H1 (cell line): Measurements from ENCODE around the gene P2RX7. TPM values are rescaled to one million over a fixed set of nuclear protein-coding genes. Genes with fewer than 3 reads are reported as not detected.

ENCODE experiments used
- CTCF ChIA-PET: fragments of 300-600 bp; sonication (Branson Sonifier 250); formaldehyde crosslinking; loops from one replicate; lab custom pipeline; 2021; ENCODE audit not compliant: partially characterized antibody; lab: Charles Lee
- POLR2A ChIA-PET: fragments of 300-600 bp; sonication (Branson Sonifier 250); formaldehyde crosslinking; loops from one replicate; lab custom pipeline; 2021; ENCODE audit warnings: inconsistent platforms; ENCODE audit not compliant: partially characterized antibody; lab: Charles Lee
- DNase-seq, 2 experiments: peaks; one replicate each; pipeline versions ENCODE4 v3.0.0 to v3.0.0-alpha.2; 2010 to 2022; ENCODE audit warnings: low spot score in 2 of 2, low read depth in 1 of 2, mixed read lengths in 1 of 2
- FAIRE-seq: peaks from 2 replicates; lab custom pipeline; 2011; peaks lifted over from hg19 to GRCh38; lab: Jason Lieb, UNC
- H2AFZ ChIP-seq: 2 replicates; pipeline ENCODE4 v1.8.1; 2012; ENCODE audit warnings: low read length, inconsistent platforms
- H2AK5ac ChIP-seq: 2 replicates; pipeline ENCODE4 v1.6.1; 2013; ENCODE audit warnings: low read depth, low read length
- H2BK120ac ChIP-seq: replicated peaks from 2 replicates; pipeline ENCODE3; 2013; ENCODE audit warnings: low read depth, low read length, inconsistent platforms
- H2BK12ac ChIP-seq: 2 replicates; pipeline ENCODE4 v1.6.1; 2013; ENCODE audit warnings: low read depth, low read length
- H2BK15ac ChIP-seq: 2 replicates; pipeline ENCODE4 v1.6.1; 2013; ENCODE audit warnings: low read length
- H2BK20ac ChIP-seq: 2 replicates; pipeline ENCODE4 v1.6.1; 2013; ENCODE audit warnings: low read length
- H2BK5ac ChIP-seq: 2 replicates; pipeline ENCODE4 v1.6.1; 2013; ENCODE audit warnings: low read depth, low read length
- H3K14ac ChIP-seq: 2 replicates; pipeline ENCODE4 v1.6.1; 2013; ENCODE audit warnings: inconsistent platforms; ENCODE audit not compliant: insufficient read length
- H3K18ac ChIP-seq: 2 replicates; pipeline ENCODE4 v1.6.1; 2013; ENCODE audit warnings: low read length; ENCODE audit errors: extremely low read depth
- H3K23ac ChIP-seq: 2 replicates; pipeline ENCODE4 v1.6.1; 2013; ENCODE audit warnings: inconsistent platforms; ENCODE audit not compliant: insufficient read length
- H3K23me2 ChIP-seq: 2 replicates; pipeline ENCODE4 v1.6.1; 2013; ENCODE audit warnings: low read depth, low read length
- H3K27ac ChIP-seq: 2 replicates; pipeline ENCODE4 v1.6.1; 2011; ENCODE audit warnings: low read depth, low read length, inconsistent platforms
- H3K27me3 ChIP-seq, 4 experiments: replicated peaks in 1 of 4; 1 replicate in 1 of 4; 2 replicates in 3 of 4; pipeline versions ENCODE4 v1.6.1 to v1.8.1; 2011 to 2013; ENCODE audit warnings: low read length in 3 of 4, mild to moderate bottlenecking in 3 of 4, inconsistent platforms in 2 of 4, mixed read lengths in 2 of 4, moderate library complexity in 1 of 4; ENCODE audit not compliant: control insufficient read depth in 3 of 4, insufficient read depth in 3 of 4; ENCODE audit errors: extremely low read depth in 1 of 4
- H3K36me3 ChIP-seq, 4 experiments: 2 replicates each; pipeline versions ENCODE4 v1.6.1 to v1.8.1; 2011 to 2013; ENCODE audit warnings: mild to moderate bottlenecking in 4 of 4, low read length in 3 of 4, moderate library complexity in 2 of 4, control low read depth in 1 of 4, inconsistent platforms in 1 of 4; ENCODE audit not compliant: insufficient read depth in 4 of 4, control insufficient read depth in 2 of 4
- H3K4ac ChIP-seq: replicated peaks from 2 replicates; pipeline ENCODE3; 2013; ENCODE audit warnings: low read length, low read depth, mixed read lengths, inconsistent platforms; ENCODE audit not compliant: insufficient read length
- H3K4me1 ChIP-seq, 4 experiments: replicated peaks in 1 of 4; 1 replicate in 1 of 4; 2 replicates in 3 of 4; pipeline versions ENCODE4 v1.6.1 to v1.8.1; 2011 to 2013; ENCODE audit warnings: low read length in 3 of 4, inconsistent platforms in 2 of 4, mixed read lengths in 1 of 4; ENCODE audit not compliant: insufficient read depth in 4 of 4, control insufficient read depth in 3 of 4
- H3K4me2 ChIP-seq, 2 experiments: 2 replicates each; pipeline versions ENCODE4 v1.6.1 to v1.8.1; 2011 to 2013; ENCODE audit warnings: low read depth in 2 of 2, low read length in 2 of 2, control low read depth in 1 of 2, inconsistent platforms in 1 of 2, mild to moderate bottlenecking in 1 of 2; ENCODE audit not compliant: insufficient read depth in 1 of 2
- H3K4me3 ChIP-seq, 4 experiments: fragments of 200-600, 300-600 bp in 1 of 4; sonication (generic), shearing (Covaris generic), sonication (Bioruptor Twin) in 1 of 4; 2 replicates each; pipeline versions ENCODE4 v1.5.1 to v1.8.1; 2011 to 2016; ENCODE audit warnings: low read length in 4 of 4, low read depth in 3 of 4, control low read depth in 2 of 4, inconsistent platforms in 2 of 4, mild to moderate bottlenecking in 2 of 4, mixed read lengths in 1 of 4, moderate library complexity in 1 of 4; ENCODE audit not compliant: insufficient read depth in 2 of 4; ENCODE audit errors: extremely low read depth in 1 of 4
- H3K56ac ChIP-seq: replicated peaks from 2 replicates; pipeline ENCODE3; 2013; ENCODE audit warnings: low read depth, mild to moderate bottlenecking, mixed read lengths, low read length, inconsistent platforms; ENCODE audit not compliant: insufficient read length
- H3K79me1 ChIP-seq: 2 replicates; pipeline ENCODE4 v1.6.1; 2013; ENCODE audit warnings: low read depth, low read length, control low read depth
- H3K79me2 ChIP-seq, 2 experiments: 2 replicates each; pipeline versions ENCODE4 v1.6.1 to v1.8.1; 2012 to 2013; ENCODE audit warnings: low read length in 2 of 2, mild to moderate bottlenecking in 2 of 2, inconsistent platforms in 1 of 2; ENCODE audit not compliant: insufficient read depth in 2 of 2, control insufficient read depth in 1 of 2
- H3K9ac ChIP-seq, 4 experiments: replicated peaks in 1 of 4; 1 replicate in 1 of 4; 2 replicates in 3 of 4; pipeline versions ENCODE4 v1.6.1 to v1.8.1; 2011 to 2013; ENCODE audit warnings: low read depth in 3 of 4, low read length in 3 of 4, control low read depth in 2 of 4, mild to moderate bottlenecking in 2 of 4, moderate library complexity in 2 of 4, inconsistent platforms in 1 of 4; ENCODE audit errors: extremely low read depth in 1 of 4
- H3K9me3 ChIP-seq, 2 experiments: 2 replicates each; pipeline versions ENCODE4 v1.6.1 to v1.8.1; 2012 to 2013; ENCODE audit warnings: mild to moderate bottlenecking in 2 of 2, moderate library complexity in 2 of 2, control low read depth in 1 of 2, inconsistent platforms in 1 of 2, low read depth in 1 of 2, low read length in 1 of 2, mixed read lengths in 1 of 2; ENCODE audit not compliant: insufficient read depth in 2 of 2
- H4K20me1 ChIP-seq, 2 experiments: replicated peaks in 1 of 2; 2 replicates each; pipeline versions ENCODE3 to v1.8.1; 2011 to 2013; ENCODE audit warnings: inconsistent platforms in 2 of 2, low read length in 2 of 2, mild to moderate bottlenecking in 1 of 2; ENCODE audit not compliant: insufficient read depth in 2 of 2, control insufficient read depth in 1 of 2
- H4K5ac ChIP-seq: 2 replicates; pipeline ENCODE4 v1.6.1; 2013; ENCODE audit warnings: low read length, low read depth, mixed read lengths, inconsistent platforms; ENCODE audit not compliant: insufficient read length
- H4K8ac ChIP-seq: 2 replicates; pipeline ENCODE4 v1.8.0; 2013; ENCODE audit warnings: mild to moderate bottlenecking, moderate library complexity, low read length, inconsistent platforms; ENCODE audit not compliant: insufficient read depth; ENCODE audit errors: extremely low read depth
- H4K91ac ChIP-seq: replicated peaks from 2 replicates; pipeline ENCODE3; 2013; ENCODE audit warnings: low read length, mixed read lengths, inconsistent platforms; ENCODE audit not compliant: insufficient read length
- CBX5 ChIP-seq: fragments of 300-800, 300-1000 bp; sonication (generic); IDR thresholded peaks from 2 replicates; pipeline ENCODE4 v1.7.1; 2016; ENCODE audit warnings: antibody characterized with exemption, low read length, low read depth
- CREB1 ChIP-seq: IDR thresholded peaks from 2 replicates; pipeline ENCODE4 v1.6.1; 2012; ENCODE audit warnings: inconsistent platforms
- CTBP2 ChIP-seq: IDR thresholded peaks from 2 replicates; pipeline ENCODE4 v1.7.0; 2011; ENCODE audit warnings: borderline replicate concordance, mild to moderate bottlenecking, moderate library complexity, mixed read lengths, low read length; ENCODE audit not compliant: insufficient read depth, insufficient read length
- NANOG ChIP-seq: IDR thresholded peaks from 2 replicates; pipeline ENCODE4 v1.6.1; 2011; ENCODE audit warnings: low read length, low read depth, mild to moderate bottlenecking, inconsistent platforms; ENCODE audit not compliant: insufficient read depth, poor library complexity, severe bottlenecking
- NRF1 ChIP-seq: IDR thresholded peaks from 2 replicates; pipeline ENCODE4 v1.6.1; 2011; ENCODE audit warnings: mild to moderate bottlenecking, low read depth, low read length, improper control_type of control experiment
- POLR2A ChIP-seq, 2 experiments: IDR thresholded peaks; 1 replicate in 1 of 2; 2 replicates in 1 of 2; pipeline ENCODE4 v1.6.1; 2011; ENCODE audit warnings: low read depth in 2 of 2, low read length in 2 of 2, mild to moderate bottlenecking in 2 of 2; ENCODE audit errors: control extremely low read depth in 1 of 2
- POLR2AphosphoS5 ChIP-seq: IDR thresholded peaks from 2 replicates; pipeline ENCODE4 v1.6.1; 2011; ENCODE audit warnings: low read depth, low read length
- RFX5 ChIP-seq: IDR thresholded peaks from 2 replicates; pipeline ENCODE4 v1.6.1; 2011; ENCODE audit warnings: low read depth, low read length, improper control_type of control experiment, borderline replicate concordance
- SP4 ChIP-seq: IDR thresholded peaks from 2 replicates; pipeline ENCODE4 v1.6.1; 2012; ENCODE audit warnings: low read length, inconsistent platforms
- TAF7 ChIP-seq: optimal IDR thresholded peaks from 2 replicates; pipeline ENCODE3; 2011; ENCODE audit warnings: low read depth, mild to moderate bottlenecking, inconsistent platforms, low read length, moderate library complexity, borderline replicate concordance
- TCF12 ChIP-seq: IDR thresholded peaks from 2 replicates; pipeline ENCODE4 v1.6.1; 2011; ENCODE audit warnings: low read depth, mild to moderate bottlenecking, low read length
- WGBS, 2 experiments: shearing (Covaris generic) in 1 of 2; methylation state at CpG; one replicate each; pipeline versions ENCODE4 v1.1.6 to v1.1.7; 2013 to 2015; ENCODE audit warnings: low lambda C conversion rate in 2 of 2, mixed read lengths in 2 of 2, inconsistent platforms in 1 of 2, low coverage in 1 of 2, missing lambda C conversion rate in 1 of 2; ENCODE audit not compliant: insufficient replicate concordance in 2 of 2, insufficient coverage in 1 of 2, insufficient read length in 1 of 2; ENCODE audit errors: extremely low coverage in 1 of 2, missing lambda C conversion rate in 1 of 2; 5-methylcytosine and 5-hydroxymethylcytosine counted together
- polyA plus RNA-seq, 7 experiments: library from polyadenylated mRNA; depleted of rRNA in 3 of 7; stranded (reverse) in 5 of 7; unstranded in 2 of 7; fragments of >200 nt in 5 of 7; fragments of 200-250 nt in 2 of 7; gene quantifications; 1 replicate in 5 of 7; 2 replicates in 1 of 7; 4 replicates in 1 of 7; pipeline versions ENCODE4 v1.2.1 to v1.2.3, GENCODE V29; 2011 to 2013; ENCODE audit warnings: missing spikeins in 2 of 7, mixed read lengths in 2 of 7
- total RNA-seq: library from RNA; stranded (reverse); fragmentation: NEBNext Ultra II Directional; extraction: Animal tissue kit (Norgen Biotek cat#: 25700); gene quantifications from 2 replicates; pipeline ENCODE4 v1.2.1, GENCODE V29; 2021
- TF ChIP-seq, protein P1 (sequence below): IDR thresholded peaks from 2 replicates; pipeline ENCODE4 v1.6.1; 2012; ENCODE audit warnings: inconsistent platforms

Gene P2RX7
- total and polyA plus RNA-seq, 2 of the 8 experiments (the other 6 are each of a cell fraction or from before 2014, with no cell fraction given), result 0.38 to 0.56 TPM

GRCh38 chr12:121230538-121230907, 97.8 kb downstream of the P2RX7 start:
- Histone ChIP-seq H2BK5ac (no peak overlapping the region), H3K79me1 (no peaks in the 10 kb centered on the region), H3K23ac (no peak overlapping the region), H3K27me3 (no peaks in the 10 kb centered on the region), H3K9ac (no peak overlapping the region), H3K27ac (no peak overlapping the region), H3K36me3 (no peaks in the 10 kb centered on the region), H4K20me1 (no peaks in the 10 kb centered on the region), H3K4me2 (no peak overlapping the region), H3K23me2 (no peaks in the 10 kb centered on the region), H3K4me3 (no peak overlapping the region), H2BK15ac (no peak overlapping the region), H3K18ac (no peak overlapping the region), H3K9me3 (no peaks in the 10 kb centered on the region), H4K91ac (no peak overlapping the region), H2AK5ac (no peak overlapping the region), H3K4me1 (no peaks in the 10 kb centered on the region), H3K56ac (no peak overlapping the region), H2BK120ac (no peak overlapping the region), H2BK20ac (no peak overlapping the region), H2AFZ (no peak overlapping the region), H2BK12ac (no peak overlapping the region), H3K4ac (no peak overlapping the region), H4K5ac (no peak overlapping the region), H3K14ac (no peak overlapping the region), H4K8ac (no peak overlapping the region), H3K79me2 (no peaks in the 10 kb centered on the region)
- TF ChIP-seq, protein P1, sequence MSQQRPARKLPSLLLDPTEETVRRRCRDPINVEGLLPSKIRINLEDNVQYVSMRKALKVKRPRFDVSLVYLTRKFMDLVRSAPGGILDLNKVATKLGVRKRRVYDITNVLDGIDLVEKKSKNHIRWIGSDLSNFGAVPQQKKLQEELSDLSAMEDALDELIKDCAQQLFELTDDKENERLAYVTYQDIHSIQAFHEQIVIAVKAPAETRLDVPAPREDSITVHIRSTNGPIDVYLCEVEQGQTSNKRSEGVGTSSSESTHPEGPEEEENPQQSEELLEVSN, result no peak
- TF ChIP-seq NRF1 (no peak), SP4 (no peak), POLR2A (IDR thresholded peaks at IDR 0.05; ENCODE audit: control extremely low read depth in 1 of 2, low read depth in 2 of 2, low read length in 2 of 2) (no peak), CREB1 (no peak), CBX5 (no peak), POLR2AphosphoS5 (no peak), NANOG (no peak), RFX5 (no peak), CTBP2 (no peak), TCF12 (no peak), TAF7 (no peak)
- CTCF ChIA-PET, result interaction anchor here (0.6 to 3.5 kb wide), 16 partner anchors 8 to 646 kb away, joined by 3 to 24 read pairs (median 3); no protein-coding TSS in a partner anchor
- POLR2A ChIA-PET, result interaction anchor here (0.7 to 1.1 kb wide), 4 partner anchors 9 to 595 kb away, joined by 3 read pairs; no protein-coding TSS in a partner anchor
- WGBS, 2 experiments, result 93% methylated on average over 11 of the region's 12 CpGs; no CpG with 5 or more reads in 1 of the 2 experiments
- DNase-seq (no peak), FAIRE-seq (no peak)
